Activated naive CD8-positive, alpha-beta T cell treated with anti-CD3 and anti-CD28 coated beads, Interleukin-2, amount 10 ng/mL, durations not matched to agents 7 days and 5 days (primary cell): Measurements from ENCODE around the gene CHCHD3. TPM values are rescaled to one million over a fixed set of nuclear protein-coding genes. Genes with fewer than 3 reads are reported as not detected.
"Not testable (repeated sequence)": the region's sequence is repeated elsewhere in the genome, so short reads cannot be mapped to it uniquely, and the experiment has no call there.

Experiments used
- ATAC-seq: fragments of 150-1000 bp; cut with Tn5 transposase; one replicate; pipeline ENCODE4 v1.10.0; 2021; ENCODE audit warnings: low read depth, moderate library complexity
- POLR2A ChIA-PET: fragments of 350-600 bp; sonication (Branson Sonifier 250); formaldehyde crosslinking; loops from one replicate; lab custom pipeline; 2021; ENCODE audit warnings: antibody characterized with exemption; lab: Charles Lee
- DNase-seq: peaks from one replicate; pipeline ENCODE4 v3.0.0; 2021
- H3K27ac Mint-ChIP-seq: one replicate; pipeline ENCODE4 v1.8.0; 2022; ENCODE audit warnings: mild to moderate bottlenecking, mixed read lengths
- H3K27me3 Mint-ChIP-seq: one replicate; pipeline ENCODE4 v1.8.0; 2022; ENCODE audit warnings: mild to moderate bottlenecking, moderate library complexity, mixed read lengths
- H3K36me3 Mint-ChIP-seq: one replicate; pipeline ENCODE4 v1.8.0; 2021; ENCODE audit warnings: mild to moderate bottlenecking, mixed read lengths
- H3K4me1 Mint-ChIP-seq: one replicate; pipeline ENCODE4 v1.8.0; 2021; ENCODE audit warnings: mixed read lengths
- H3K4me3 Mint-ChIP-seq: one replicate; pipeline ENCODE4 v1.8.0; 2022; ENCODE audit warnings: mild to moderate bottlenecking, moderate library complexity, mixed read lengths
- H3K9me3 Mint-ChIP-seq: one replicate; pipeline ENCODE4 v1.8.0; 2021; ENCODE audit warnings: mixed read lengths
- total RNA-seq, 2 experiments: library from RNA; stranded (reverse); gene quantifications; one replicate each; pipeline ENCODE4 v1.2.3, GENCODE V29; 2021

Gene CHCHD3
- total RNA-seq, 2 experiments from 2014 or later, result 40.4 to 44.5 TPM

DNA sequence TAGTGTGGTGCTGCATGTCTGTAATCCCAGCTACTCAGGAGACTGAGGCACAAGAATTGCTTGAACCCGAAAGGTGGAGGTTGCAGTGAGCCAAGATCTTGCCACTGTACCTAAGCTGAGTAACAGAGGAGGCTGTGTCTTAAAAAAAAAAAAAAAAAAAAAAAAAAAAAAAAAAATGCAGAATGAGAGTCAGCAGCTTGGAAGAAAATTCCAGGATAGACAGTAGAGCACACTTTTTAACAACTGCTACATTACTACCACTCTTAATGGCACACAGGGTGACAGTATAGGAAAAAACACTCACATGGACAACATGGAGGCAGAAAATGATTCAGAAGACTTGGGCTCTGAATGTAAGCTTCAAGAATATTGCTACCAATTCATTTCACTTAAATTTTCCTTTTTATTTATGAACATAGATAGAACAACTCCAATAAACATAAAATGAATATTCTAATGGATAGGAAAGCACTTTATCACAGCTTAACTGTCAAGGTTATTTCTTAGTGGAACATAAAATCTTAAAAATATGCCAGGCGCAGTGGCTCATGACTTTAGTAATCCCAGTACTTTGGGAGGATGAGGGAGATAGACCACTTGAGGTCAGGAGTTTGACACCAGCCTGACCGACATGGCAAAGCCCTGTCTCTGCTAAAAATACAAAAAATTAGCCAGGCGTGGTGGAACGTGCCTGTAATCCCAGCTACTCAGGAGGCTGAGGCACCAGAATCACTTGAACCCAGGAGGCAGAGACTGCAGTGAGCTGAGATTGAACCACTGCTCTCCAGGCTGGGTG, 31.5 kb downstream of the CHCHD3 start:
- ATAC-seq, result no peak
- H3K9me3 Mint-ChIP-seq, result no peaks in the 10 kb centered on the region
- H3K4me3 Mint-ChIP-seq, result no peak overlapping the region
- DNase-seq, result no peak
- no peak overlapping the region for H3K27ac Mint-ChIP-seq
- POLR2A ChIA-PET, result no interaction called here
- H3K36me3 Mint-ChIP-seq, result peaks cover 9% of the 10 kb centered on the region
- H3K4me1 Mint-ChIP-seq, result peaks cover 4% of the 10 kb centered on the region
- H3K27me3 Mint-ChIP-seq, result no peaks in the 10 kb centered on the region

DNA sequence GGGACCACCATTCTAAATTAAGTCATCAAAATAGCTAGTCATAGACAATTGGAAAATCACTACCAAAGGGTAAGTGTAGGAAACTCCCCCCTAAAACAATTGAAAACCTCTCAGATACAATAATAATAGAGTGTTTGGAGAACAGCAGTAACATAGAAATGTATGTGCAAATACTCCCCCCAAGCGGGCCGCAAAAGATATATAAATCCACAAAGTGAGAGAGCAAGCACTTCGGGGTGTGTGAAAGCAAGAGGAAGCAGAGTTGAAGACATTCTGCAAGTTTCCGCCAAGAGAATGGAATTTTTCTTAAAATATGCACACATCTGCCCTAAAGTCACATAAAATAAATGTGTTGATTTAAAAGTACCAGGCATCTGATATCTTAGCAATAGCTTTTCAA, 33.3 kb downstream of the CHCHD3 start:
- no peak for ATAC-seq
- no peak for DNase-seq
- H3K36me3 Mint-ChIP-seq, result peaks cover 12% of the 10 kb centered on the region
- no peaks in the 10 kb centered on the region for H3K27me3 Mint-ChIP-seq
- peaks cover 2% of the 10 kb centered on the region for H3K4me1 Mint-ChIP-seq
- no peak overlapping the region for H3K4me3 Mint-ChIP-seq
- POLR2A ChIA-PET, result no interaction called here
- H3K9me3 Mint-ChIP-seq, result no peaks in the 10 kb centered on the region
- H3K27ac Mint-ChIP-seq, result no peak overlapping the region

DNA sequence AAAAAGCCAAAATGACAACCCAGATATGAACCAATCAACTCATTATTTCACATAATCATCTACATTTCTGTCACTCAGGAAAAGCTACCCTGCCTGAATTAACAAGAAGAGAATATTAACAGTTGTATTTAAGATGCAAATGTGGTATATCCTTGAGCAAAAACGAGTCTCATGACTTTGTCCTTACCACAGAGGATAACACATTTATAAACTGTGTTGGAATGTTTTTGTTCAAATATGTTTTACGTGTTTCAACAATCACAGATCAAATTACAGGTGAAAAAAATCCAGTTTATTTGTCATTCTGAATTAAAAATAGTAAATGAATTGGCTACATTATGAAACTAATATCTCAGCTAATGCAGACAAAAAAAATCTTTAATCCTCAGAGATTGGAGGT, 34.6 kb downstream of the CHCHD3 start:
- Mint-ChIP-seq H3K9me3 (no peaks in the 10 kb centered on the region), H3K27me3 (no peaks in the 10 kb centered on the region), H3K4me3 (no peak overlapping the region), H3K4me1 (no peaks in the 10 kb centered on the region), H3K27ac (no peak overlapping the region), H3K36me3 (peaks cover 12% of the 10 kb centered on the region)
- ATAC-seq, result no peak
- POLR2A ChIA-PET, result no interaction called here
- no peak for DNase-seq

DNA sequence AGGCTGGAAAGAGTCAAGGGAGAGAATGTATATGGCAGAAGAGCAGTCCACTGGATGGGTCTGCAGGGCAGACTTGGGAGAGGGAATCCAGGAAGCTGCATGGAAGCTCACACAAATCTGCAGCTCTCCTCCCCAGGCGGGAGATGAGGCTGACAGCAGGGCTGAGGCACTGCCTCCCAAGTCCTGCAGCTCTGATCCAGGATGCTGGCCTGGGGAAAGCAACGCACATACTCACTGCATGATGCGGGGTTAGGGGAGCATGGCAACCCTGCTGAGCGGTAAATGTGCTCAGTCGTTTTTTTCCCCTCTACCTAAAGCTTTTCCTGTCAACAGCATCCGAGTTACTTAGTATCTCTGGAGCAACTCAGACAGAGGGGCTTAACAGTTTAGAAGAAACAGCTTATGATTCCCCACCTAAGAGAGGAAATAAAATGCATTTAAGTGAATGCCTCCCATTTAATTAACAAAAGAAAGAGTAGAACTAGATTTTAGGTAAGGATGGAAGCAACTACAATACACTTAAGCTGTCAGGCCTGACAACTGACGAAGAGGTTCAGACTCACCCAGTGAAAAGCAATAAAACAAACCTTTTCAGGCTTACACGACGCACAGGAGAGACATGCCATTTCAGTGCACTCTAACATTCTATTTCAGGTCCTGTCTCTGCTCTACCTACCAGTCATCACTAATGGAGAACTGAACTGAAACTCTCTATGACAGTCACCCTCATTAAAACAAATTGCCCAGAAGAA, 37.0 kb downstream of the CHCHD3 start:
- ATAC-seq (no peak), DNase-seq (no peak)
- POLR2A ChIA-PET, result no interaction called here
- H3K36me3 Mint-ChIP-seq, result peaks cover 18% of the 10 kb centered on the region
- H3K27ac Mint-ChIP-seq, result no peak overlapping the region
- H3K4me3 Mint-ChIP-seq, result no peak overlapping the region
- no peaks in the 10 kb centered on the region for H3K9me3 Mint-ChIP-seq
- peaks cover 2% of the 10 kb centered on the region for H3K4me1 Mint-ChIP-seq
- H3K27me3 Mint-ChIP-seq, result no peaks in the 10 kb centered on the region

DNA sequence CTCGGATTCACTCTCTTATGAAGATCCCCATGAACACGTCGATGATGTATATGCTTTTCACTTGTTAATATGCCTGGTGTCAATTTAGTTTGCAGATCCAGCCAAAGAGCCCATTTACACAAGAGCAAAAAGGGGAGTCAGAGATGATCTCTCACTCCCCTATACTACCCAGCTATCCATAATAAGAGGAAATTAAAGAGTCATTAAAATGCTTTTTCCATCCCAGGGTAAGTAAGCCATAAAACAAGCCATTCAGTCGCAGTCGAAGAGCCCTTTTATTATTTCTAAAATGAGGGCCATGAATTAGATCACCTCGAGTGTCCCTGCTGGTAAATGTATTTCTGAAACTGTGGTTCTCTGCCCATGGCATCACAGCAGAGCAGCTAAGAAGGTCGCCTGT, 41.2 kb downstream of the CHCHD3 start:
- Mint-ChIP-seq H3K27me3 (no peaks in the 10 kb centered on the region), H3K36me3 (peaks cover 14% of the 10 kb centered on the region), H3K27ac (no peak overlapping the region), H3K4me3 (no peak overlapping the region), H3K4me1 (peaks cover 3% of the 10 kb centered on the region), H3K9me3 (no peaks in the 10 kb centered on the region)
- POLR2A ChIA-PET, result no interaction called here
- DNase-seq, result no peak
- no peak for ATAC-seq

DNA sequence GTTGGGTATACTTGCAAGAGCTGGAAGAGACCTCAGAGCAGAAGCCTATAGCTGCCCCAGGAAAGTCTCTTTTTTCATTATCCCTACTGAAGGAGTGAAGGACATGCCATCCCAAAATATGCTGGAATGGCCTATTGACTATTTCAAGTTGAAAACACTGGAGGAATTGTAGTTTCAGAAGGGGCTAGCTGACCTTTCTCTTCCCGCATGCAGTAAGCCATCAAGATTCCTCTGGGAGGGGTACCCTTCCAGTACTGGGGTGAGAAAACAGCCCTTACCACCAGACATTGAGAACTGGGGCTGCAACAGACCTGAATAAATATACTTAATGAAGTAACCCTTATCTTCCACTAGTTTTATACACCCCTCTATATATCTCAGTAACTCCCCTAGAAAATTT, 41.7 kb downstream of the CHCHD3 start:
- H3K36me3 Mint-ChIP-seq, result peaks cover 14% of the 10 kb centered on the region
- H3K27ac Mint-ChIP-seq, result no peak overlapping the region
- H3K4me1 Mint-ChIP-seq, result peaks cover 7% of the 10 kb centered on the region
- POLR2A ChIA-PET, result no interaction called here
- no peaks in the 10 kb centered on the region for H3K9me3 Mint-ChIP-seq
- no peak for ATAC-seq
- no peak overlapping the region for H3K4me3 Mint-ChIP-seq
- no peak for DNase-seq
- no peaks in the 10 kb centered on the region for H3K27me3 Mint-ChIP-seq

DNA sequence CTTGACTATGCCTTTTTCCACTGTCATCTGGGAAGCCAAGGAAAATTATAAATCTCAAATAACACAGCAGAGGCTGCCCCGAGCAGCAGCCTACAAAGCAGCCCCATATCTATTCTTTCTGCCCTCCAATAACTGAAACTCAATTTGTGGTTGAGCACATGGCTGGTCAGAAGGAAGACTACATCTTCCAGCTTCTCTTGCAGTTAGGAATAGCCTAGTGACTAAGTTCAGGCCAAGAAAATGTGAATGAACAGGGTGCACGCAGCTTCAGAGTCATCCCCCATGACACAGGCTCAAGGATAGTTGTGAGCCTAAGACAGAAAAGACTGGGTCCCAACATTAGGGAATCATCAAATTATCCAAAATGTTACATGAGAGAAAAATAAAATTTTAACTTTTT, 42.3 kb downstream of the CHCHD3 start:
- no peak overlapping the region for H3K27ac Mint-ChIP-seq
- H3K36me3 Mint-ChIP-seq, result peaks cover 16% of the 10 kb centered on the region
- DNase-seq, result no peak
- no peaks in the 10 kb centered on the region for H3K27me3 Mint-ChIP-seq
- H3K9me3 Mint-ChIP-seq, result no peaks in the 10 kb centered on the region
- POLR2A ChIA-PET, result no interaction called here
- no peak for ATAC-seq
- no peak overlapping the region for H3K4me3 Mint-ChIP-seq
- peaks cover 7% of the 10 kb centered on the region for H3K4me1 Mint-ChIP-seq

DNA sequence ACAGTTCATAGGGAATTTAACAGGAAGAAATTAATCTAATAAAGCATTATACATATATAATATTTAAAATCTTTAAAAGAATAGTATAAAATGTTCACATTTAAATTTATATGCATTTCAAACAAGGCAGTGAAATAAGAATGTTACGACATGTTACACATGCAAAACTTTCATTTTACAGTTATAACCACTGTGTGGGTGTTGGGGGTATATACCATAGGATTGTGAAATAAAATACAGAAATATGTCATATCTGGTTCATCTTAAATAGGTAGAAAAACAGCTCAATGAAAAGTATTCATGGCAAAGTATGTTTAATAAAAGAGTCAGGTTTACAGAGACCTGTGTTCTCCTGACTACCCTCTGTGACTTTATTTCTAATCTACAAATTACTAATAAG, 45.6 kb downstream of the CHCHD3 start:
- Mint-ChIP-seq H3K9me3 (no peaks in the 10 kb centered on the region), H3K4me1 (peaks cover 5% of the 10 kb centered on the region), H3K27me3 (no peaks in the 10 kb centered on the region), H3K36me3 (peaks cover 16% of the 10 kb centered on the region), H3K4me3 (no peak overlapping the region), H3K27ac (no peak overlapping the region)
- DNase-seq (no peak), ATAC-seq (no peak)
- POLR2A ChIA-PET, result no interaction called here

DNA sequence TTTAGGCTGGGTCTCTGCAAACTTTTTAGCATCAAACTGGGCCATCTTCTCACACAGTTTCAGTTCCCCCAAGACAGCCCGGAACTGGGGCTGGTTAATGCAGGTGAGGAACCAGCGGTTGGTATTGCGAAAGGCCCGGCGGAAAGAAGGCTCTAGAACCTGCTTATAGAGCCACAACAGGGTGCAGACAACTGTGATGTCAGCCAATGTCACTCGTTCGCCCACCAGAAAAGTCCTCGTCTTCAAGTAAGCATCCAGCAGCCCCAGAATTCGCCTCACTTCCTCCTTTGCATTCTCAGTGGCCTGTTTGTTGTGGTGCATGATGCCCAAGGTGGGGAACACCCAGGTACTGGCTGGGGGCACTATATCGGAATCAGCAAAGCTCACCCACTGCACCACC, 46.6 kb downstream of the CHCHD3 start:
- ATAC-seq, H3K4me1 Mint-ChIP-seq, H3K27ac Mint-ChIP-seq, H3K4me3 Mint-ChIP-seq, POLR2A ChIA-PET, H3K9me3 Mint-ChIP-seq, DNase-seq, H3K27me3 Mint-ChIP-seq: not testable (repeated sequence)
- peaks cover 12% of the 10 kb centered on the region for H3K36me3 Mint-ChIP-seq

DNA sequence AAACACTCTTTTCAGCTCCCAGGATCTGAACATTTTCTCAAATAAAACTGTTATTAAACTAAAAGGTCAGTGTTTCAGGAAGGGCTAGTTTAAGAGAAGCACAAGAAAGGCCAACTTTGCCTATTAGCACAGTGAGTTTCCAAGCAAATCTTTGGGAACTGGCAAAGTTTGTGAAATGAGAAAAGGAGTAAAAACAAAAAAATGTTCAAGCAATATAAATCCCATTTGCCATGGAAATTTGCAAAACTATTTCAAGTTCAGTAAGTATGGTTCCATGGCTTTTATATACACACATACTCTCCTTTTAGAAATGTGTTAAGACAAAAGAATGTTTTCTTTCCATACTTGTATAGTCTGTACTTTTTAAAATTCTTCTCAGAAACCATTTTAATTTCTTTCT, 51.5 kb downstream of the CHCHD3 start:
- ATAC-seq, result no peak
- Mint-ChIP-seq H3K27me3 (no peaks in the 10 kb centered on the region), H3K9me3 (peaks cover 2% of the 10 kb centered on the region), H3K27ac (no peak overlapping the region), H3K4me3 (no peak overlapping the region), H3K4me1 (peaks cover 7% of the 10 kb centered on the region), H3K36me3 (peaks cover 15% of the 10 kb centered on the region)
- no peak for DNase-seq
- POLR2A ChIA-PET, result no interaction called here

DNA sequence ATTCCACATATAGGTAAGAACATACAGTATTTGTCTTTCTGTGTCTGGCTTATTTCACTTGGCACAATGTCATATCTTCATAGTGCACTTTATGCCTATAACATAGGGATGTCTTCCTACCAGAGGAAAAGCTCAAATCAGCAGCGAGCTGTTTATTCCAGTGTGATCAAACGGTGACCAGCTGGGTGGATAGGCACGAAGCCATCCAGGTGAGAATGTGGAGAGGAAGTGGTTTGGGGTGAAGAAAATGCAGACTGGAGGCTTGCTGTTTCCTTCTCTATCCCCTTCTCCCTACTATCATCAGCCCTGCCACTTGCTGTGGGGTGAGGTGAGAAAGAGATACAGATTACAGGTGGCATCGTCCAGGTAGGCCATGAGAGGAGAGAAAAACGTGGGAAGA, 52.4 kb downstream of the CHCHD3 start:
- POLR2A ChIA-PET, result no interaction called here
- H3K9me3 Mint-ChIP-seq, result peaks cover 2% of the 10 kb centered on the region
- no peak for DNase-seq
- peaks cover 13% of the 10 kb centered on the region for H3K36me3 Mint-ChIP-seq
- no peak for ATAC-seq
- no peak overlapping the region for H3K27ac Mint-ChIP-seq
- H3K4me1 Mint-ChIP-seq, result peaks cover 5% of the 10 kb centered on the region
- H3K4me3 Mint-ChIP-seq, result no peak overlapping the region
- no peaks in the 10 kb centered on the region for H3K27me3 Mint-ChIP-seq

DNA sequence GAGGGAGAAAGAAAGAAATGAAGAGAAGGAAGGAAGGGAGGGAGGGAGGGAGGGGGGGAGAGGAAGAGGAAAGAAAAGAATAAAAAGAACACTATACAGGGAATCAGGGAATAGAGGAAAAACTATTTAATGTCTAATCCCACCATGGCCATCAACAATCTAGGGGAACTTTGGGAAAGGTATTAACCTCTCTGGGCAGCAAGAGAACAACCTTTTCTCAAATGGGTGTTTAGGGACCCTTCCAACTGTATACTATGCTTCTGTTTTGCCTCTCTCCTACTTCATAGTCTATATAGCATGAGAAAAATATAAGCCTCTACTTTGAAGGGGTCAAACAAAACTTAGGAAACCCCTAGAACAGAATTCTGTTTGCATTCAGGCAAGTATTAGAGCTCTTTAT, 54.5 kb downstream of the CHCHD3 start:
- POLR2A ChIA-PET, result no interaction called here
- Mint-ChIP-seq H3K4me1 (peaks cover 5% of the 10 kb centered on the region), H3K36me3 (peaks cover 10% of the 10 kb centered on the region), H3K27ac (no peak overlapping the region), H3K4me3 (no peak overlapping the region), H3K27me3 (no peaks in the 10 kb centered on the region), H3K9me3 (peaks cover 2% of the 10 kb centered on the region)
- DNase-seq, result no peak
- ATAC-seq, result no peak

DNA sequence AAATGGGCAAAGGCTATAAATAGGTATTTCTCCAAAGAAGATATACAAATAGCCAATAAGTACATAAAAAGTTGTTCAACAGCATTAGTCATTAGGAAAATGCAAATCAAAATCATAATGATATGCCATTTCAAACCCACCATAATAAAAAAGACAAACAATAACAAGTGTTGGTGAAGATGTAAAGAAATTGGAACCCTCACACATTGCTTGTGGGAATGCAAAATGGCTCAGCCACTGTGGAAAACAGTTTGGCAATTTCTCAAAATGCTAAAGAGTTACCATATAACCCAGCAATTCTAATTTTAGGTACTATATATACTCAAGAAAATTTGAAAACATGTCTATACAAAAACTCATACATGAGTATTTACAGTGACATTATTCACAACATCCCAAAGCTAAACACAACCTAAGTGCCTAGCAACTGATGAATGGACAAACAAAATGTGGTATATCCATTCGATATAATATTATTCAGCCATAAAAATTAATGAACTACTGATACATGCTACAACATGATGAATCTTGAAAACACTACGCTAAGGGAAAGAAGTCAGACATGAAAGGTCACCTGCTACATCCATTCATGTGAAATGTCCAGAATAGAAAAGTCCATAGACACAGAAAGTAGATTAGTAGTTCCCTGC, 55.6 kb downstream of the CHCHD3 start:
- POLR2A ChIA-PET, result no interaction called here
- Mint-ChIP-seq H3K9me3 (peaks cover 2% of the 10 kb centered on the region), H3K36me3 (peaks cover 10% of the 10 kb centered on the region), H3K4me1 (peaks cover 5% of the 10 kb centered on the region), H3K27ac (no peak overlapping the region), H3K4me3 (no peak overlapping the region), H3K27me3 (no peaks in the 10 kb centered on the region)
- ATAC-seq (no peak), DNase-seq (no peak)

DNA sequence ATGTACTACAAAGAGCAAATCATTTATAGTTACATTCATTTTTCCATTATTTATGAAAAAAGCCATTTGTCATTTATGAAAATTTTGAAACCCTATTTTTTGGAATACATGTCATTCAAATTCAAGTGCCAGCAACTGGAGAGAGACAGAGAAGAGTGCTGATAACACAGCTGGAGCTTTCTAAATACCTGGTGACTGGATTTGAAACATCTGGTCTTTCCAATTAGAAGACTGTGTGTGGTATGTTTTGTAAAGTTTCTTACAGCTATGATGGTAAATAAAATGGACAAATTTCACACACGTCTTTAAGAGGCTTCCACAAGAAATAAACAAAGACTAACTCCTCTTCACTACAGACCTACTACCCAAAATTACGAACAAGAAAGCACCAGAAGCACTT, 56.8 kb downstream of the CHCHD3 start:
- no peak for DNase-seq
- no peak for ATAC-seq
- POLR2A ChIA-PET, result no interaction called here
- Mint-ChIP-seq H3K4me3 (no peak overlapping the region), H3K36me3 (peaks cover 10% of the 10 kb centered on the region), H3K9me3 (peaks cover 2% of the 10 kb centered on the region), H3K27me3 (no peaks in the 10 kb centered on the region), H3K4me1 (peaks cover 5% of the 10 kb centered on the region), H3K27ac (no peak overlapping the region)
